ENCODE measurements around the gene ZNF326. TPM values are rescaled to one million over a fixed set of nuclear protein-coding genes. Genes with fewer than 3 reads are reported as not detected.
"Not testable (repeated sequence)": the region's sequence is repeated elsewhere in the genome, so short reads cannot be mapped to it uniquely, and the experiment has no call there.

ZNF326 gene
- total and polyA plus RNA-seq, 2 donors (not counting 1 experiment from before 2014, with no cell fraction given): 8.1 to 10.8 TPM

DNA sequence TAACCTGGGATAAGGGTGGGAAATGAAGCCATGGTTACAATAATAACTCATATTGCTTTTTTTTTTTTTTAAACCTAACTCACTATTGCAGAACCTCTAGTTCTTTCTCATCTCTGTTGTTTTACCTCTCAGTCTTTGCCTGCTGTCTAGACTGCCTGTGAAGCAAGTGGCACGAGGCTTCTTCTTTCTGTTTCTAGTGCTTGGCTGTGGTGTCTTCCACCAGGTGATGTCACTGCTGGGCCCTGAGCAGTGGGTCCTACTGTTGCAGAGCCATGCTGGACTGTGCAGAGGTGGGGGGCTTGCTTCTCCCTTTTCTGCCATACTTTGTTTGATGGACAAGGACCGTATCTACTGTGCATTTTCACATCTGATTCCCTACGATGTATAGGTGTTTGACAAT lies 51.7 kb downstream of the ZNF326 start:
- Histone ChIP-seq H3K4me3 (replicated peaks in 1 of 4; ENCODE audit: control extremely low read depth in 1 of 4, insufficient read depth in 1 of 4, low read depth in 3 of 4, low read length in 4 of 4) (no peak overlapping the region), H3K4me2 (ENCODE audit: extremely low read depth, insufficient read depth, low read length) (no peak overlapping the region), H3K79me2 (ENCODE audit: control insufficient read depth, insufficient read depth, low read length) (no peaks in the 10 kb centered on the region), H3K27ac (ENCODE audit: insufficient read depth, low read length) (no peak overlapping the region), H2AFZ (ENCODE audit: low read length) (no peak overlapping the region), H3K27me3 (ENCODE audit: control insufficient read depth, insufficient read depth, low read length) (no peaks in the 10 kb centered on the region), H3K9me3 (ENCODE audit: control insufficient read depth, insufficient read depth, low read depth, low read length) (no peaks in the 10 kb centered on the region), H4K20me1 (ENCODE audit: control insufficient read depth, extremely low read depth, insufficient read depth, low read length) (no peaks in the 10 kb centered on the region), H3K4me1 (ENCODE audit: control insufficient read depth, extremely low read depth, insufficient read depth, low read length) (no peaks in the 10 kb centered on the region), H3K36me3 (ENCODE audit: control insufficient read depth, insufficient read depth, low read length) (no peaks in the 10 kb centered on the region), H3K9ac (ENCODE audit: insufficient read depth, low read length) (no peak overlapping the region)
- no peak for DNase-seq (ENCODE audit: low read depth in 2 of 2)
- TF ChIP-seq CTCF (conservative IDR thresholded peaks at IDR 0.05 in 1 of 2, IDR thresholded peaks at IDR 0.05 in 1 of 2; ENCODE audit: low read depth in 1 of 2, low read length in 2 of 2) (no peak), EZH2 (IDR thresholded peaks at IDR 0.05; ENCODE audit: low read length, missing control alignments) (no peak)

DNA sequence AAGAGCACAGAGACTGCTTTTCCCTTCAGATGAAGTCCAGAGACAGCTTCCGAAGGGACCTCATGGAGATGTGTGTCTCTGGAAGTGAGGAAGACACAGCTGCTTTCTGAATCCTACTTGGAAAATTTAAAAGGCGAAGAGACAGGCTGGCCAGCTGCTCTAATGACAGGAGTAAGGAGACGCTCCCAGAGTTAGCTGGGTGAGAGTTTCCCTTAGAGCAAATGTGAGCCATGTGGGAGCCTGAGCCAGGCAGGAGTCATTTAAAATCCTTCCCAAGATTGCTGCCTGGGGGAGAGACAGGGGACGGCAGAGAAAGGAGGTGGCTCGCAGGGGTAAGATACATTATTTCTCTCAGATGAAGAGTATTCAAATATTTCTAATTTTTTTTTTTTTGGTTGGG lies 53.1 kb downstream of the ZNF326 start:
- no peak for TF ChIP-seq EZH2 (IDR thresholded peaks at IDR 0.05; ENCODE audit: low read length, missing control alignments)
- TF ChIP-seq CTCF (conservative IDR thresholded peaks at IDR 0.05 in 1 of 2, IDR thresholded peaks at IDR 0.05 in 1 of 2; ENCODE audit: low read depth in 1 of 2, low read length in 2 of 2): no peak
- H4K20me1 ChIP-seq (ENCODE audit: control insufficient read depth, extremely low read depth, insufficient read depth, low read length): no peaks in the 10 kb centered on the region
- no peaks in the 10 kb centered on the region for H3K27me3 ChIP-seq (ENCODE audit: control insufficient read depth, insufficient read depth, low read length)
- H3K4me3 ChIP-seq (replicated peaks in 1 of 4; ENCODE audit: control extremely low read depth in 1 of 4, insufficient read depth in 1 of 4, low read depth in 3 of 4, low read length in 4 of 4): no peak overlapping the region
- no peak overlapping the region for H3K9ac ChIP-seq (ENCODE audit: insufficient read depth, low read length)
- H3K27ac ChIP-seq (ENCODE audit: insufficient read depth, low read length): no peak overlapping the region
- no peak overlapping the region for H2AFZ ChIP-seq (ENCODE audit: low read length)
- no peaks in the 10 kb centered on the region for H3K4me1 ChIP-seq (ENCODE audit: control insufficient read depth, extremely low read depth, insufficient read depth, low read length)
- H3K79me2 ChIP-seq (ENCODE audit: control insufficient read depth, insufficient read depth, low read length): no peaks in the 10 kb centered on the region
- H3K4me2 ChIP-seq (ENCODE audit: extremely low read depth, insufficient read depth, low read length): no peak overlapping the region
- H3K9me3 ChIP-seq (ENCODE audit: control insufficient read depth, insufficient read depth, low read depth, low read length): no peaks in the 10 kb centered on the region
- no peak for DNase-seq (ENCODE audit: low read depth in 2 of 2)
- H3K36me3 ChIP-seq (ENCODE audit: control insufficient read depth, insufficient read depth, low read length): no peaks in the 10 kb centered on the region

- DNase-seq (ENCODE audit: low read depth in 2 of 2); H3K79me2 ChIP-seq (ENCODE audit: control insufficient read depth, insufficient read depth, low read length); H3K9me3 ChIP-seq (ENCODE audit: control insufficient read depth, insufficient read depth, low read depth, low read length); H4K20me1 ChIP-seq (ENCODE audit: control insufficient read depth, extremely low read depth, insufficient read depth, low read length); H3K27me3 ChIP-seq (ENCODE audit: control insufficient read depth, insufficient read depth, low read length); H3K4me1 ChIP-seq (ENCODE audit: control insufficient read depth, extremely low read depth, insufficient read depth, low read length); H3K4me2 ChIP-seq (ENCODE audit: extremely low read depth, insufficient read depth, low read length); H3K27ac ChIP-seq (ENCODE audit: insufficient read depth, low read length); H3K36me3 ChIP-seq (ENCODE audit: control insufficient read depth, insufficient read depth, low read length); H3K4me3 ChIP-seq (replicated peaks in 1 of 4; ENCODE audit: control extremely low read depth in 1 of 4, insufficient read depth in 1 of 4, low read depth in 3 of 4, low read length in 4 of 4); H3K9ac ChIP-seq (ENCODE audit: insufficient read depth, low read length); H2AFZ ChIP-seq (ENCODE audit: low read length): not testable (repeated sequence)
Observed at GRCh38 chr1:90062700-90063643, 68.1 kb downstream of the ZNF326 start.

GRCh38 chr1:90064109-90064508 lies 69.2 kb downstream of the ZNF326 start:
- not testable (repeated sequence) for H3K4me2 ChIP-seq (ENCODE audit: extremely low read depth, insufficient read depth, low read length); H3K27me3 ChIP-seq (ENCODE audit: control insufficient read depth, insufficient read depth, low read length); H3K9ac ChIP-seq (ENCODE audit: insufficient read depth, low read length); H3K27ac ChIP-seq (ENCODE audit: insufficient read depth, low read length); H3K4me1 ChIP-seq (ENCODE audit: control insufficient read depth, extremely low read depth, insufficient read depth, low read length); H3K9me3 ChIP-seq (ENCODE audit: control insufficient read depth, insufficient read depth, low read depth, low read length); DNase-seq (ENCODE audit: low read depth in 2 of 2); H3K79me2 ChIP-seq (ENCODE audit: control insufficient read depth, insufficient read depth, low read length); H4K20me1 ChIP-seq (ENCODE audit: control insufficient read depth, extremely low read depth, insufficient read depth, low read length); H3K36me3 ChIP-seq (ENCODE audit: control insufficient read depth, insufficient read depth, low read length); H3K4me3 ChIP-seq (replicated peaks in 1 of 4; ENCODE audit: control extremely low read depth in 1 of 4, insufficient read depth in 1 of 4, low read depth in 3 of 4, low read length in 4 of 4); H2AFZ ChIP-seq (ENCODE audit: low read length)

Measured in fibroblast of lung (primary cell).